Measurements from ENCODE around the gene OBSCN.

- no peak for TF ChIP-seq CTCF (IDR thresholded peaks at IDR 0.05)
- no peak for TF ChIP-seq POLR2A (IDR thresholded peaks at IDR 0.05)
Observed at GRCh38 chr1:228354390-228355320, 146.8 kb downstream of the OBSCN start.

Measured in heart left ventricle (tissue), 13 donors.